ENCODE results near the gene SLC22A12.

The SLC22A12 gene

DNA sequence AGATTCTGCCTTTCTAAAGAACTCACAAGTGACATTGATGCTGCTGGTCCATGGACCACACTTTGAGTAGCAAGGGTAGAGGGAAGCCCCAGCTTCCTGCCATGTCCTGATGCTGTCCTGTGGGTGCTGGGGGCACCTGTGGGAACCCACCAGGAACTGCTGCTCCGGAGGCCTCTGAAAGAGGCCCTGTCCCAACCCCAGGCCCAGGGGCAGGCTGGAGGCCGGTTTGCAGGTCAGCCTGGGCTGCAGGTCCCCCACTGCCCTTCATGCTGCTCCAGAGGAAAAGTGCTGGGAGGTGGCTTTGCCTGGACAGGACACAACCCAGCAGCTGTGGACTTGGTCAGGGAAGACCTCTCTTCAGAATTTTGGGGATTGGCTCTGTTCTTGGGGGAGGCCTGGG is 44.8 kb upstream of the SLC22A12 start:
- Histone ChIP-seq H3K36me3 (no peaks in the 10 kb centered on the region), H3K4me3 (ENCODE audit: low read depth, low read length) (no peak overlapping the region), H3K27me3 (ENCODE audit: insufficient read depth, low read depth, severe bottlenecking) (no peaks in the 10 kb centered on the region), H3K27ac (no peak overlapping the region), H3K9me3 (ENCODE audit: severe bottlenecking) (no peaks in the 10 kb centered on the region)
- DNase-seq = no peak
- TF ChIP-seq, protein P1, sequence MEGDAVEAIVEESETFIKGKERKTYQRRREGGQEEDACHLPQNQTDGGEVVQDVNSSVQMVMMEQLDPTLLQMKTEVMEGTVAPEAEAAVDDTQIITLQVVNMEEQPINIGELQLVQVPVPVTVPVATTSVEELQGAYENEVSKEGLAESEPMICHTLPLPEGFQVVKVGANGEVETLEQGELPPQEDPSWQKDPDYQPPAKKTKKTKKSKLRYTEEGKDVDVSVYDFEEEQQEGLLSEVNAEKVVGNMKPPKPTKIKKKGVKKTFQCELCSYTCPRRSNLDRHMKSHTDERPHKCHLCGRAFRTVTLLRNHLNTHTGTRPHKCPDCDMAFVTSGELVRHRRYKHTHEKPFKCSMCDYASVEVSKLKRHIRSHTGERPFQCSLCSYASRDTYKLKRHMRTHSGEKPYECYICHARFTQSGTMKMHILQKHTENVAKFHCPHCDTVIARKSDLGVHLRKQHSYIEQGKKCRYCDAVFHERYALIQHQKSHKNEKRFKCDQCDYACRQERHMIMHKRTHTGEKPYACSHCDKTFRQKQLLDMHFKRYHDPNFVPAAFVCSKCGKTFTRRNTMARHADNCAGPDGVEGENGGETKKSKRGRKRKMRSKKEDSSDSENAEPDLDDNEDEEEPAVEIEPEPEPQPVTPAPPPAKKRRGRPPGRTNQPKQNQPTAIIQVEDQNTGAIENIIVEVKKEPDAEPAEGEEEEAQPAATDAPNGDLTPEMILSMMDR (IDR thresholded peaks at IDR 0.05; ENCODE audit: low read depth, low read length) = no peak

DNA sequence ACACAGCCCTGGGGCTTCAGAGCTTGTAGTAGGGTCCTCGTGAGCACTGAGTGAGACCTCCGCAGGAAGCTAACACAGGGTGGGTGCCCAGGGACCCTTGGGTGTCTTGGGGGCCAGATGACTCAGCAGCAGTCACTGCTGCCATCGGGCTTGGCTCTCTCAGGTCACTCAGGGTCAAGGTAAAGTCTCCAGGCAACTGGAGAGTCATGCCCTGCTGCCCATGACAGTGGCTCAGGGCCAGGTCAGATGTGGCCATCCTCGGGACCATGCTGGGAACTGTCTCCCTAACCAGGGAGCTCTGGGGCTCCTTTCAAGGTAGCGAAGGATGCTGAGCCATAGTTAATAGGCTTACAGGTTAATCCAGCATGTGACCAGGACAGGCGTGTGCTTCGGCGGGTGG is 44.4 kb upstream of the SLC22A12 start:
- Histone ChIP-seq H3K9me3 (ENCODE audit: severe bottlenecking) (no peaks in the 10 kb centered on the region), H3K27ac (no peak overlapping the region), H3K4me3 (ENCODE audit: low read depth, low read length) (no peak overlapping the region), H3K27me3 (ENCODE audit: insufficient read depth, low read depth, severe bottlenecking) (no peaks in the 10 kb centered on the region), H3K36me3 (no peaks in the 10 kb centered on the region)
- TF ChIP-seq, protein P1 (IDR thresholded peaks at IDR 0.05; ENCODE audit: low read depth, low read length) = no peak
- DNase-seq = peak; percentile 66

DNA sequence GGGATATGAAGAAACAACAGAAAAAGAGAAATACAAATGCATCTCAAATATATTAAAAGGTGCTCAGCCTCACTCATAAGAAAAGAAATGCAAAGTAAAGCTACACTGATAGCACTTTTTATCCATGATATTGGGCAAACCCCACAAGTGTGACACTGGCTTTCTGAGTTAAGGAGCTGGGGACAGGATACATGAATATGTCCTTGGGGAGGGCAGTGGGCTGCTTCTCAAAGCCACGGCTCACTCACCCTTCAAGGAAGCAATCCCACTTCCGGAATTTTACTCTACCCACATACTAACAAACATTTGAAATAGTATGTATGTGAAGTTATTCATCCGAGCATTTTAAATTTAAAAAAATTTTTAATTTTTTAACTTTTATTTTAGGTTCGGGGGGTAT is 41.1 kb upstream of the SLC22A12 start:
- DNase-seq = no peak
- TF ChIP-seq, protein P1 (IDR thresholded peaks at IDR 0.05; ENCODE audit: low read depth, low read length) = no peak
- Histone ChIP-seq H3K9me3 (ENCODE audit: severe bottlenecking) (no peaks in the 10 kb centered on the region), H3K27ac (no peak overlapping the region), H3K36me3 (no peaks in the 10 kb centered on the region), H3K4me3 (ENCODE audit: low read depth, low read length) (no peak overlapping the region), H3K27me3 (ENCODE audit: insufficient read depth, low read depth, severe bottlenecking) (no peaks in the 10 kb centered on the region)

DNA sequence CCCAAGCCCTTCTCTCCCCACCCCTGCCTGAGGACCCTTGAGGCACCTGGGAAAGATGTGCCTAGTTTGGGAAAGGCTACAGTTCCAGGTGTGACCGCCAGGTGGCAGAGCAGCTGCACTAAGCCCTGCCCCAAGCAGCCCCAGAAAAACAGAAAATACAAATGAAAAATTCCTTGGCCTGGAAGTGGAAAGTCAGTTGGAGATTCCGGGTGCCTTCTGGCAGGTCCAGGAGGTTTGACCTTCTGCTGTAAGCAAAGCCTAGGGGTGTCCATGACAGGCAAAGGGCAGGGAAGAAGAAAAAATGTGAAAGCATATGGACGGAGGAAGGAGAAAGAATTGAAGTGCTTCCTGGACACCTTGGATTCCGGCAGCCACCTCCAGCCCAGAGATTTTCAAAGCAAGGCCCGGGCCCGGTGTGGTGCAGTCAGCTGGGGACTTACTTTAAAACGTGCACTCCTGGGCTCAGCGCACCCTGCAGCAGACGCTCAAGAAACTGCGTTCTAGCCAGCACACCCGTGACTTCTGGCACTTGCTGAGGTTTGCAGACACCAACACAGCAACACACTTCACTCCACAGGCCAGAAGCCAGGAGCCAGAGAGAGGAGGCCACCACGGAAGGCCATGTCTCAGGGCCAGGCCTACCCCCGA is 37.3 kb upstream of the SLC22A12 start:
- H3K27ac ChIP-seq = peak overlapping the region; percentile 42
- H3K27me3 ChIP-seq (ENCODE audit: insufficient read depth, low read depth, severe bottlenecking) = no peaks in the 10 kb centered on the region
- peak; percentile 72 for DNase-seq

DNA sequence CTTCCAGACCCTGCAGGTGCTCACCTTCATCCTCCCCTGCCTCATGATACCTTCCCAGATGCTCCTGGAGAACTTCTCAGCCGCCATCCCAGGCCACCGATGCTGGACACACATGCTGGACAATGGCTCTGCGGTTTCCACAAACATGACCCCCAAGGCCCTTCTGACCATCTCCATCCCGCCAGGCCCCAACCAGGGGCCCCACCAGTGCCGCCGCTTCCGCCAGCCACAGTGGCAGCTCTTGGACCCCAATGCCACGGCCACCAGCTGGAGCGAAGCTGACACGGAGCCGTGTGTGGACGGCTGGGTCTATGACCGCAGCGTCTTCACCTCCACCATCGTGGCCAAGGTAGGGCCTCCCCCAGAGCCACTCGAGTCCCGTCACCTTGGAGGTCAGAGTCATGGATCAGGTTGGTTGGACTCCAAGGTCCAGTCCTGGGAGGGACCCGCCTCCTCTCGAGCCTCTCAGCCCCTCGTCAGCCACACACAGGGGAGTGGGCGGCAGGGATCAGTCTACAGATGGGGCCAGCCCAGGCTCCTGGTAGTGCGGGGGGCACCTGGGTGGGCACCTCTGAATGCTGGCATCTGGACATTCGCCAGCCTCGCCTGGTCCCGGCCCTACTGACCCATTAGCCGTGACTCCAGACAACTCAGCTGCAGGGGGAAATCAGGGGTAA is 34.8 kb upstream of the SLC22A12 start:
- no peak for DNase-seq
- no peaks in the 10 kb centered on the region for H3K9me3 ChIP-seq (ENCODE audit: severe bottlenecking)
- no peaks in the 10 kb centered on the region for H3K27me3 ChIP-seq (ENCODE audit: insufficient read depth, low read depth, severe bottlenecking)
- H3K4me3 ChIP-seq (ENCODE audit: low read depth, low read length) = no peak overlapping the region
- TF ChIP-seq, protein P1 (IDR thresholded peaks at IDR 0.05; ENCODE audit: low read depth, low read length) = no peak
- no peaks in the 10 kb centered on the region for H3K36me3 ChIP-seq
- no peak overlapping the region for H3K27ac ChIP-seq

More for the DNA sequence above, 37.3 kb upstream of the SLC22A12 start:
- H3K36me3 ChIP-seq = no peaks in the 10 kb centered on the region
- TF ChIP-seq, protein P1 (IDR thresholded peaks at IDR 0.05; ENCODE audit: low read depth, low read length) = peak; percentile 91
- no peaks in the 10 kb centered on the region for H3K9me3 ChIP-seq (ENCODE audit: severe bottlenecking)
- H3K4me3 ChIP-seq (ENCODE audit: low read depth, low read length) = no peak overlapping the region

Measured in WERI-Rb-1 (cell line).